GM10266 (cell line): ENCODE data around the gene ARHGEF37.

Source experiments
- DNase-seq: peaks from one replicate; pipeline ENCODE4 v3.0.0; 2012; ENCODE audit errors: extremely low spot score
- TF ChIP-seq, protein P1 (sequence below): IDR thresholded peaks from 2 replicates; pipeline ENCODE4 v1.5.1; 2012; ENCODE audit warnings: mild to moderate bottlenecking, low read depth; ENCODE audit not compliant: control insufficient read depth, insufficient read depth; ENCODE audit errors: missing control alignments

The ARHGEF37 gene

DNA sequence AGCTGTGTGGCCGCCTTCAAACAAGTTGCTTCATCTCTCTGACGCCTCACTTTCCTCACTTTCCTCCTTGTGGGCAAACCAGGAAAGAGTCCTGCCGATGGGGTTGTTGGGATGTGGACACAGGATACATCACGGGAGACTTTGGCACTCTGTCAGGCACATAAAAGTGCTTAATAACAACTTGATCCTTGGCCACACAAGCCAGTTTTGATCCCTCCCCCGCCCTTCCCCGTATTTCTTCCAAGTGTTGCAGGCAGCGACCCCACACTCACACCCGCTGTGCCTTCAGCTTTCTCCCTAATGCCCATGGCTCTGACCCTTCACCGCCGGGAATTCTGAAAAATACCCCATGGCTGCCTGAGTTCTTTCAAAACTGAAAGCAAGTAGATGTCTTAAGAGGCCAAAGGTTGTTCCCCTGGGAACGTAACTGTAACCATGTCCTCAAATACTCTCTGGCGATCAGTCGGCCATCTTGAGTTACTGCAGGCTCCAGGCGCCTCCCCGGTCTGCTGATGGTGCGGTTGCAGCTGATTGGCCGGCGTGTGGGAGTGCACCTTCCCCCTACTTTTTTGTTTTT is 59.8 kb downstream of the ARHGEF37 start:
- DNase-seq = no peak
- TF ChIP-seq, protein P1, sequence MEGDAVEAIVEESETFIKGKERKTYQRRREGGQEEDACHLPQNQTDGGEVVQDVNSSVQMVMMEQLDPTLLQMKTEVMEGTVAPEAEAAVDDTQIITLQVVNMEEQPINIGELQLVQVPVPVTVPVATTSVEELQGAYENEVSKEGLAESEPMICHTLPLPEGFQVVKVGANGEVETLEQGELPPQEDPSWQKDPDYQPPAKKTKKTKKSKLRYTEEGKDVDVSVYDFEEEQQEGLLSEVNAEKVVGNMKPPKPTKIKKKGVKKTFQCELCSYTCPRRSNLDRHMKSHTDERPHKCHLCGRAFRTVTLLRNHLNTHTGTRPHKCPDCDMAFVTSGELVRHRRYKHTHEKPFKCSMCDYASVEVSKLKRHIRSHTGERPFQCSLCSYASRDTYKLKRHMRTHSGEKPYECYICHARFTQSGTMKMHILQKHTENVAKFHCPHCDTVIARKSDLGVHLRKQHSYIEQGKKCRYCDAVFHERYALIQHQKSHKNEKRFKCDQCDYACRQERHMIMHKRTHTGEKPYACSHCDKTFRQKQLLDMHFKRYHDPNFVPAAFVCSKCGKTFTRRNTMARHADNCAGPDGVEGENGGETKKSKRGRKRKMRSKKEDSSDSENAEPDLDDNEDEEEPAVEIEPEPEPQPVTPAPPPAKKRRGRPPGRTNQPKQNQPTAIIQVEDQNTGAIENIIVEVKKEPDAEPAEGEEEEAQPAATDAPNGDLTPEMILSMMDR = no peak

DNA sequence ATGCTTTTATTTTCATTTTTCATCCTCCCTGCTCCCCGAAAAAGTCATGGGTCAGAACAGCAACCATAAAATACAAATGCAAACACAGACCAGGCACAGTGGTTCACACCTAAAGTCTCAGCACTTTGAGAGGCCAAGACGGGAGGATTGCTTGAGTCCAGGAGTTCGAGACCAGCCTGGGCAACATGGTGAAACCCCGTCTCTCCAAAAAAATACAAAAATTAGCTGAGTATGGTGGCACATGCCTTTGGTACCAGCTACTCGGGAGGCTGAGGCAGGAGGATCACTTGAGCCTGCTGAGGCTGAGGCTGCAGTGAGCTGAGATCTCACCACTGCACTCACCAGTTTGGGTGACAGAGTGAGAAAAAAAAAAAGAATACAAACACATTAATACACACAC is 60.3 kb downstream of the ARHGEF37 start:
- DNase-seq = no peak
- TF ChIP-seq, protein P1 = no peak

DNA sequence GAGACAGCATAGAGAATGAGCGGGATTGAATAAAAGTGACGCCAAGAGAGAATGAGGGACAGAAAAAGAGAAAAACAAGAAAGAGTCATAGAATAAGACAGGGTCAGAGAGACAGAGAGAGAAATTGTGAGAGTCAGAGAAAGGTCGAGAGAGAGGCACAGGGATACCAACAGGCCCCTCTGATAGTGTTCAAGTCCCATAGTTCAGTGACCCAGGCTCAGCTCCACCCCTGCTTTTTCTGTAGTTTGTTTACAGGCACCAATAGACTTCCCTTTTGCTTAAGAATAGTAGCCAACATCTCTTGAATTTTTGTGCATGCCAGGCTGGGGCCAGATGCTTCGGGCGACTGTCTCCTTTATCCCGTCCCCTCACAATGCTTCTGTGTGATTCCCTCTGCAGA is 62.5 kb downstream of the ARHGEF37 start:
- TF ChIP-seq, protein P1 = no peak
- no peak for DNase-seq

- DNase-seq = no peak
- TF ChIP-seq, protein P1 = no peak
These were observed 63.3 kb downstream of the ARHGEF37 start for GRCh38 chr5:149644629-149645028.

- TF ChIP-seq, protein P1 = no peak
These were observed 63.9 kb downstream of the ARHGEF37 start for GRCh38 chr5:149645236-149645635.

GRCh38 chr5:149645725-149646124 is 64.4 kb downstream of the ARHGEF37 start:
- TF ChIP-seq, protein P1 = no peak
- no peak for DNase-seq

More at GRCh38 chr5:149645236-149645635, 63.9 kb downstream of the ARHGEF37 start:
- DNase-seq = no peak

DNA sequence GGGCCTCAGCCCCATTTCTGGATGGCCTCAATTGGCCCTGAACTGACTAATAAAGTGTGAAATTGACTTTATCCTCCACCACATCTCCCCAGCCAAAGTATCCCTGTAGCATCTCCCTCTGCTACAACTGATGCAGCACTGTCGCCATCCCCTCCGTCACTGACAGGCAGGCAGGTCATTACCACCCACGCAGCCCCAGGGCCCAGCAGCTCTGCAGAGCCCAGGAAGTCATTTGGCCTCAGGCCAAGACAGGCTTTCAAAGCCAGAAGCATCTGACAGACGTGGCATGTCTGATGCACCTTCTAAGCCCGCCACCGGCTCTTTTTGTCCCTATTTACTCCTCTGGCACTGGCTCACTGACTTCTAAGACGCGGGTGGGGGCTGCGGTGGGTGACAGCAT is 65.3 kb downstream of the ARHGEF37 start:
- DNase-seq = no peak
- TF ChIP-seq, protein P1 = no peak
